NCI-H446 (cell line): ENCODE results near the gene MCCC1.
"Not testable (repeated sequence)": the region's sequence is repeated elsewhere in the genome, so short reads cannot be mapped to it uniquely, and the experiment has no call there.

Experiments
- DNase-seq, 2 experiments: peaks; one replicate each; lab custom pipeline; 2025; lab: John Stamatoyannopoulos, UW

The MCCC1 gene

GRCh38 chr3:183103950-183104349, 4.7 kb upstream of the MCCC1 start:
- DNase-seq: not testable (repeated sequence)

GRCh38 chr3:183101040-183101439, 1.7 kb upstream of the MCCC1 start:
- not testable (repeated sequence) for DNase-seq

DNA sequence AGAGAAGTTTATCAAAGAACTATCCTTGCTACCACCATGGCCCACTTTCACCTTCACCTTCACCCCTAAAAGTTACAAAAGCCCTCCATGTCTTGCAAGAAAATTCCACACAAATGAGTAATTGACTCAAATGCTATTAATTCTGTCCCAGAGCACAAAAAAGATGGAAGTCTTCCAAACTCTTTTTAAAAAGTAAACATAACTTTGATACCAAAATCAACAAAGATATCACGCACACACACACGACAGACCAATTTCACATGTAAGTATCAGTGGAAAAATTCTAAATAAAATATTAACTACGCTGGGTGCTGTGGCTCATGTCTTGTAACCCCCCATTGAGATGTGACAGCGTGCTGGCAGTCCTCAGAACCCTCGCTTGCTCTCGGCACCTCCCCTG, 1.1 kb upstream of the MCCC1 start:
- no peak for DNase-seq

DNA sequence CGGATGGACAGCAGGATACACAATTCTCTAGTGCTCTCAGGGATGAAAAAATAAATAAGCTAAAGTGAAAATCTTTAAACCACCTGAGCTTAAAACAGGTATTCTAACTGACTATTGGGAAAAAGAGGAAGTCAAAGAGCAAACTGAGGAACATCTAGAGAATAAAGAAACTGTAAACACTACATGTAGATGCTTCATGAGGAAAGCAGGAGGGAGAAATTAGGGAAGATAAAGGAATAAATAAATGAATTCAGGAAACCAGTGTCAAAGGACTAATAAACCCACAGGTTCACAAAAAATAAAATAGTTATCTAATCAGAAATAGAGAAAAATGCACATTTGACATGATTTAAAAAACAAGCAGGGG, 525 bp upstream of the MCCC1 start:
- DNase-seq: no peak

GRCh38 chr3:183098536-183099025, 715 bp downstream of the MCCC1 start:
- no peak for DNase-seq

DNA sequence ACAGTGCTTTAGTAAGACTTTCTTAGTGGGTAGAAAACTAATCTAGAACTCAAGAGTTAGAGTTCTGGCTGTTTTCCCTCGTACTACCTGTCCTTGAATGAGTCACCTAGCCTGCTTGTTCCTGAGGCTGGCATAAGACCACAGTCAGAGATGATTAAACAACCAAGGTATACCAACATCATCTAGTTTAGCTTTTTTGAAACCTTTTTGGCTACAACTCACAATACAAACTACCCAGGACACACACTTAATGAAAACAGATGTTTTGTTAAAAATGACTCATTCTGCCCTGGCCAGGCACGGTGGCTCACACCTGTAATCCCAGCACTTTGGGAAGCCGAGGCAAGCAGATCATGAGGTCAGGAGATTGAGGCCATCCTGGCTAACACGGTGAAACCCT, 4.6 kb downstream of the MCCC1 start:
- DNase-seq: no peak

DNA sequence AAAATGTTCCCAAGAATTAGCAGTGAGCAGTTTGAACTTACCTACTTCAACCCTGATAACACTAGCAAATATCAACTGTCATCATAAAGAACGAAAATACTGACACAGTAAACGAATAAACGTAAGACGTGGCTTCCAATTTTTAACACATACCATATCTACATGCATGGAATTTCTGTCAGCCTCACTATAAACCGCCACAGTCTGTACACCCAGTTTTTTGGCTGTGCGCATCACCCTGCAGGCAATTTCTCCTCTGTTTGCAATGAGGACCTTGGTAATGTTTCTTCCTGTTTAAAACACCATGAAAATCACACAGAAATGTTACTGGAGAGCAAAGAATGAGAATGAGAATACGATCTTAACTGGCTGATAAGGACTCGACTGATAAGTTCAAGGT, 7.0 kb downstream of the MCCC1 start:
- no peak for DNase-seq

GRCh38 chr3:183087184-183087583, 12.1 kb downstream of the MCCC1 start:
- DNase-seq: no peak

DNA sequence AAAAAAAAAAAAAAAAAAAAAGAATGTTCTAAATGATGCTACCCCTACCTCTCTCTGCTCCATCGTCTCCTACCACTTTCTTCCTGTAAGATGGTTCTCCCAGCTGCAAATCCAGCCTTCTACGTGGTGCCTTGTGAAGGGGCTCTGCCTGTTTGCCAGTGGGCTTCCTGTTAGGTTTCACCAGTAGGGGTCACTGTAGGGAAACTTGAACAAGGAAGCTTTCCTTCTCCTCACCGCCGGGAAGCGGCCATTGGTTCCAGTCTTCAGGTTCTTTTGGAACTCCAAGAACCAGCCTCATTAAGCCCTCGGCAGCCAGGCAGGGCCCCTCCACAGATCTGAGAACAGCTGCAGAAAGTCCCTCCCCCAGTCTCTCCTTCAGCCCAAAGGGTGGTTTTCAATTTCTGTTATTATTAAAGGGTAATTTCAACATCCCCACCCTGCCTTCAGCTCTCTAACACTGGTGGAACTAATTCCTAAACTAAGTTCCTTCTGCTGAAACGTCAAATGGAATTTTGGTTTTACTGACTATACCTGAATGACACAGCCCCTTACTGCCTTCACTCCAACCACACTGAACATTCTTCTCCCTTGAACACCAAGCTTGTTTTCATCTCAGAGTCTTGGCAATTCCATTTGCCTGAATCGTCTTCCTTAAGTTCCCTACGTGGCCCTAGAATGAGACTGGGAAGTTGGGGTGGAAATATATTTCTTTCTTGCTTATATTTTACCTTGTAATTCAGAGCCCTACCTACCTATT, 13.5 kb downstream of the MCCC1 start:
- peak in 1 of 2 experiments; percentile 10 for DNase-seq

- DNase-seq: no peak
These were observed 16.9 kb downstream of the MCCC1 start for GRCh38 chr3:183082355-183082915.

GRCh38 chr3:183081459-183082183, 17.7 kb downstream of the MCCC1 start:
- DNase-seq: no peak

- no peak for DNase-seq
These were observed 18.7 kb downstream of the MCCC1 start for GRCh38 chr3:183080628-183081027.

DNA sequence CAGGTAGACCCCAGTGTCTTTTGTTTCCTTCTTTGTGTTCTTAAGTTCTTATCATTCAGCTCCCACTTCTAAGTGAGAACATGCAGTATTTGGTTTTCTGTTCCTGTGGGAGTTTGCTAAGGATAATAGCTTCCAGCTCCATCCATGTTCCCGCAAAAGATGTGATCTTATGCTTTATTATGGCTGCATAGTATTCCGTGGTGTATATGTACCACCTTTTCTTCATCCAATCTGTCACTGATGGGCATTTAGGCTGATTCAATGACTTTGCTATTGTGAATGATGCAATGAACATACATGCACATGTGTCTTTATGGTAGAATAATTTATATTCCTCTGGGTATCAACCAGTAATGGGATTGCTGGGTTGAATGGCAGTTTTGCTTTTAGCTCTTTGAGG, 24.4 kb downstream of the MCCC1 start:
- DNase-seq: no peak

DNA sequence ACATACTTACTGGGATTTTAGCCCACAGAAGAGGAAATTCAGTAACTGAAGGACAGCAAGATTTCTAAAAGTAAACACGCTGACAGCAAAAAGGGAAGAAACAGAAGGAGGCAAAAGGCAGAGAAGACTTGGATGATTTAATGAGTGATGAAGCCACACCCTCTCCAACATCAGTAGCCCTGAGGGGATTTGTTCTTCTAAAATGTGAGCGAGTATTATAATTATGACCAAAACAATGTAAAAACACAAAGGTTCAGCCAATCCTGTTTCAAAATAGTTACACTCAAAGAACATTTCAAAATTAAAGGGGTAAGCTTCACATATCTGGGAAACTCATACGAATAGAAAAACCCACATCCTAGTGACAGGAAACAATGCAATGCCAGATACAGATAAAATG, 25.0 kb downstream of the MCCC1 start:
- no peak for DNase-seq

GRCh38 chr3:183073839-183074238, 25.5 kb downstream of the MCCC1 start:
- no peak for DNase-seq

DNA sequence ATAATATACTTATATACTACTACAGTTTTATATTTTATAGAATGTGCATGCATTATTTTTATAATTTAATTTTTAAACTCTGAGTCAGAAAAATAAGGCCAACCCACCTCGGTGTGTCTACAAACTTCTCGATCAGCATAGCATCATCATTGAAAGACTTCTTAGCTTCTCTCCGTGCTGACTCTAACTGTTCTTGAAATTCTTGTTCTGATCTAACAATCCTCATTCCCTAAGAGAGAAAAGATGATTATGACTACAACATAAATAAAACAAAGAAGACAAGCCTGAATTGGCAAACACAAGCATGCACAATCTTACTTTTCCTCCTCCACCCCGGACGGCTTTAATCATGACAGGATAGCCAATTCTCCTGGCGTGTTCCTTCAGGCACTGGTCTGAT, 28.4 kb downstream of the MCCC1 start:
- DNase-seq: no peak

- DNase-seq: no peak
These were observed 30.2 kb downstream of the MCCC1 start for GRCh38 chr3:183069086-183069485.

DNA sequence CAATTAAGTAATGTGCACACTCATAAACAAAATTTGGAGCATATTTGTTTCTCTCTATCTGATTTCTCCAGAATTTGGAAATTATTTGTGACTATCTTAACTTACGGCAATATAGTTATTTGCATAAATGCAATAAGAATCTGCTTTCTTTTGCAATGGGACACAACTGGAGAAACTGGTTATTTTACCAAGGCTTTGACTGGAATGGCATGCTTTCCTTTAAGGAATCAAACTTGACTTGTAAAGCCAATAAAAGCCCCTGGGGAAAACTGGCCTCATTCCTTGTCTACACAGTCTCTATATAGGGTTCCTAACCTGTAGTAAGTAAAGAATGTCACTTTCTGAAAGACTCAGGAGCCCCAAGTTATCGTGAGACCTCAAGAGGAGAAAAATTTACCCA, 32.4 kb downstream of the MCCC1 start:
- not testable (repeated sequence) for DNase-seq

DNA sequence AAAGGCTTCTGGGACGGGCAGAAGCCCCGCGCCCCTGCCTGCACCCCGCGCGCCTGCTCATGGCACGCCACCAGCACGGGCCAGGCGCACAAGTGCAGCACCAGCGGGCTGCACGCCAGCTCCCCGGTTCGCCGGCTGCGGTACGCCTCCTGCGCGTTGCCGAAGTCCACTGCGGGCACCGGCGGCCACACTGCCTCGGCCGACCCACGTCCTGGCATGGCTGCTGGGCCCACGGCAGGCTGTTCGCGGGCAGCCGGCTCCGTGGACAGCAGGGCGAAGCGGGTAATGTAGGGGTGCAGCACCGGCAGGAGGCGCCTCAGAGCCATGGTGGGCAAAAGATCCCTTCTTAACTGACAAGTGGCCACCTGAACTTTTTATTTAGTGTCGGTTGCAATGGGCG, 34.8 kb downstream of the MCCC1 start:
- no peak for DNase-seq

GRCh38 chr3:183061391-183062172, 37.7 kb downstream of the MCCC1 start:
- DNase-seq: no peak

DNA sequence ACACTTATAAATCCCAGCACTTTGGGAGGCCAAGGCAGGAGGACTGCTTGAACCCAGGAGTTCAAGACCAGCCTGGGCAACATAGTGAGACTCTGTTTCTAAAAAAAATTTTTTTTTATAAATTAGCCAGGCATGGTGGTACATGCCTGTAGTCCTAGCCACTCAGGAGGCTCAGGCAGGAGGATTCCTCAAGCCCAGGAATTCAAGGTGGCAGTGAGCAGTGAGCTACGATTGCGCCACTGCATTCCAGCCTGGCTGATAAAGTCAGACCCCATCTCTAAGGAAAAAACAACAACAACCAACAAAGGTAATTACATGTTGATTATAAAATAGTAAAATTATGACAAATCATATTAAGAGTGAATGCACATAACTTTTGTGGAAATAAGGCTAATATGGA, 40.9 kb downstream of the MCCC1 start:
- no peak for DNase-seq

DNA sequence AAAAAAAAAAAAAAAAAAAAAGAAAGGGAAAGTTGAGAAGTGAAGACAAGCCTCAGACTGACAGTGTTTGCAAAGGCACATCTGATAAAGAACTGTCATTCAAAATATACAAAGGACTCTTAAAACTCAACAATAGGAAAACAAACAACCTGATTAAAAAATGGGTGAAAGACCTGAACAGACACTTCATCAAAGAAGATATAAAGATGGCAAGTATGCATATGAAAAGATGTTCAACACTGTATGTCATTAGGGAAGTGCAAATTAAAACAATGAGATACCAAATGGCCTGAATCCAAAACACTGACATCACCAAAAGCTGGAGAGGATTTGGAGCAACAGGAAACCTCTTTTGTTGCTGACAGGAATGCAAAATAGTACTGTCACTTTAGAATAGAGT, 48.6 kb downstream of the MCCC1 start:
- no peak for DNase-seq
